Fibroblast of villous mesenchyme (primary cell): ENCODE measurements around the gene PDLIM5. TPM values are rescaled to one million over a fixed set of nuclear protein-coding genes. Genes with fewer than 3 reads are reported as not detected.

ENCODE experiments used
- DNase-seq: peaks from one replicate; pipeline ENCODE4 v3.0.0-alpha.2; 2010; ENCODE audit warnings: low read depth
- H3K4me3 ChIP-seq: 2 replicates; pipeline ENCODE4 v1.5.1; 2011; ENCODE audit warnings: low read depth, mild to moderate bottlenecking, low read length
- CTCF ChIP-seq: IDR thresholded peaks from 2 replicates; pipeline ENCODE4 v1.5.1; 2012; ENCODE audit warnings: low read depth, mild to moderate bottlenecking, low read length; ENCODE audit not compliant: insufficient read depth
- total RNA-seq: library from RNA; depleted of rRNA; stranded (reverse); fragments of >200 nt; gene quantifications from 2 replicates; pipeline ENCODE4 v1.2.3, GENCODE V29; 2012

Gene PDLIM5
- total RNA-seq, 1 donor = 370 TPM

- TF ChIP-seq CTCF = no peak
- DNase-seq = no peak
- H3K4me3 ChIP-seq = no peak overlapping the region
Measured at GRCh38 chr4:94458682-94459081, 6.9 kb downstream of the PDLIM5 start.

- no peak overlapping the region for H3K4me3 ChIP-seq
- no peak for DNase-seq
- TF ChIP-seq CTCF = no peak
Measured at GRCh38 chr4:94459462-94460161, 7.9 kb downstream of the PDLIM5 start.

GRCh38 chr4:94461506-94461905 is 9.8 kb downstream of the PDLIM5 start:
- TF ChIP-seq CTCF = no peak
- DNase-seq = no peak
- no peak overlapping the region for H3K4me3 ChIP-seq

GRCh38 chr4:94462572-94462971 is 10.8 kb downstream of the PDLIM5 start:
- TF ChIP-seq CTCF = no peak
- DNase-seq = no peak
- no peak overlapping the region for H3K4me3 ChIP-seq

GRCh38 chr4:94463771-94464170 is 12.0 kb downstream of the PDLIM5 start:
- DNase-seq = no peak
- no peak overlapping the region for H3K4me3 ChIP-seq
- no peak for TF ChIP-seq CTCF

GRCh38 chr4:94466371-94466770 is 14.6 kb downstream of the PDLIM5 start:
- H3K4me3 ChIP-seq = no peak overlapping the region
- TF ChIP-seq CTCF = no peak
- no peak for DNase-seq

GRCh38 chr4:94466923-94467322 is 15.2 kb downstream of the PDLIM5 start:
- H3K4me3 ChIP-seq = no peak overlapping the region
- no peak for TF ChIP-seq CTCF
- DNase-seq = no peak
